ENCODE data around the gene PTS.

PTS gene

DNA sequence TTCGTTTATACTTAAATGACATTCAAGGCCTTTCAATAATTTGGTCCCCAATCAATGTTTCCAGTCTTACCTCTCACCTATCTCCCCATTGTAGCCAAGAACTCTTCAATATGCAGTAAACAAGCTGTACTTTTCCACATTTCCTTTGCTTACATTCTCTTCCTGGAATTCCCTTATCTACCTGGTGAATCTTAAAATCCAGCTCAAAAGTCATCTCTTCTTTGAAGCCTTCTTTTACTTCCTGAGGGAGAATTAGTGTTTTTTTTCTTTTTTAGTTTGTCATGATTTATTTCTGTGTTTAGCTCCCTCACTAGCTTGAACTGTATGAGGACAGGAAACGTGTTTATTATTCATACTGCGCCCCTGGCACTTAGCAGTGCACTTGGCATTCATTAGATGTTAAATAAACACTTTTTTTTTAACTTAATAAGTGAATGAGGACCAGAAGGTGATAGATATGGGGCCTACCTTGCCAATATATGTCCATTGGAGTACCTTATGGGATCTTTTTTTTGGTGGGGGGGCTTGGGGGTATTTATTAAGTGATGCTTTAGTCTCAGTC, 4.9 kb upstream of the PTS start:
- no peak for DNase-seq (ENCODE audit: low read depth in 2 of 2)

DNA sequence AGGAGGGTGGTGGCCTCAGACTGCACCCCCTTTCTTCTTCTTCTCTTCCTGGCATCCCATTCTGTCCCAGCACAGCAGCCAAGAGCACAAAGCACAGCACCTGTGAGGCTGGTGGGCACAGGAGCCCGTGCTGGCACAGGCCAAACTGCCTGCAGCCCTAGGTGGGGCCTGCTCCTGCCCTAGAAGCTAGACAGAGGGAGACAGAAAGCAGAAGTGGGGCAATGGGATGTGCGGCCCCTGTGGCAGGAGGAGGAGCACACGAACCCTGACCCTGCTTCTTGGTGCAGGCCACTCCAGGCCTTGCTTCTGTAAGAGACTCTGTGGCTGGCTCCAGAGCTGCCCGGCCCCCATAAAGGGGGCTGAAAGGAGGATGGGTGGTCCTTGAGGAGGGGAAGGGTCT, 3.9 kb upstream of the PTS start:
- DNase-seq (ENCODE audit: low read depth in 2 of 2) = no peak

DNA sequence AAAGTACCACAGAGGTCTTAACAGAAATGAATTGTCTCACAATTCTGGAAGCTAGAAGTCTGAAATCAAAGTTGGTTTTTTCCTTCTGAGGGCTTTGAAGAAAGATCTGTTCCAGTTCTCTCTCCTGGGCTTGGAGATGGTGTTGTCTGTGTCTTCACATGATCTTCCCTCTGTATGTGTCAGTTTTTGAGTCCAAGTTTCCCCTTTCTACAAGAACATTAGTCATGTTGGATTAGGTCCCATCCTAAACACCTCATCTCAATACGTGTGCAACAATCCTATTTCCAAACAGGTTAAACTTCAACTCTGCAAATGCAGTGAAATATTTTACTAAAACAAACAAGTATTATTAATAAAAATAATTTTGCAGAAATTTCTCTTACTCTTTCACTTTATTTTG, 3.1 kb upstream of the PTS start:
- no peak for DNase-seq (ENCODE audit: low read depth in 2 of 2)

DNA sequence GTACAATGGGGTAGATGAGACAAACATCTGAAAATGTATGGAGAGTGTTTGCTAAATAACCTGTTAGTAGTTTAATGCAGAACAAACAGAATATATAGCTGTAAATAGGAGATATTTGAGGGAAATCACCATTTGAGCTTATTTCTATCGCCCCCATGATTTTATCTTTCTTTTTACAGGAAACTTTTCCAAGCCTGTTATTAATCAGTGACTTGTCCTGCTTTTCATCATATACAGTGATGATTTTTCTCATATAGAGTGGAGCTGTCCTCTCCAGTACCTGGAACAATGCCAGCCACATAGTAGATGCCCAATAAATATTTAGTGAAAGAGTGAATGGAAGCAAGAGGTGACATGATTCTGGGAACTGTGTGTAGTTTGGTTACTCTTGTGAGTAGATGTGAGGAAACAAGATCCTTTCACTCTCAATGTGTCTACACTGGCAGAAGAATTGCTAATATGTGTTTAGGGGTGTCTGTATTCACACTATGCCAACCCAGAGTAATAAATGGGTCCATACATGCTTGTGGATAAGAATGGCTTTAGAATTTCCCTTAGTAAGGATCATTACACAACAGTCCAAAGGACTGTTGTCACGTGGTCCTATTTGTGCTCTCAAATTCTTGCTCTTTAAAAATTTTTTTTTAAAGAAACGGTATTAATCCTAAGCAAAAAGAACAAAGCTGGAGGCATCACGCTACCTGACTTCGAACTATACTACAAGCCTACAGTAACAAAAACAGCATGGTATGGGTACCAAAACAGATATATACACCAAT, 2.3 kb upstream of the PTS start:
- no peak for DNase-seq (ENCODE audit: low read depth in 2 of 2)

DNA sequence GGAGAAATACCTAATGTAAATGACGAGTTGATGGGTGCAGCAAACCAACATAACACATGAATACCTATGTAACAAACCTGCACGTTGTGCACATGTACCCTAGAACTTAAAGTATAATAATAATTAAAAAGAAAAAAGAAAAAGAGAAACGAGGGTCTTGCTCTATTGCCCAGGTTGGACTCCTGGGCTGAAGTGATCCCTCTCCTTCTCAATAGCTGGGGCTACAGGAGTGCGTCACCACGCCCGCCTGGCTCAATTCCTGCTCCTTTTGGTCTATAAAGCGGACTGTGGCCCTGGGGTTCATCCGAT, 521 bp upstream of the PTS start:
- no peak for DNase-seq (ENCODE audit: low read depth in 2 of 2)

DNA sequence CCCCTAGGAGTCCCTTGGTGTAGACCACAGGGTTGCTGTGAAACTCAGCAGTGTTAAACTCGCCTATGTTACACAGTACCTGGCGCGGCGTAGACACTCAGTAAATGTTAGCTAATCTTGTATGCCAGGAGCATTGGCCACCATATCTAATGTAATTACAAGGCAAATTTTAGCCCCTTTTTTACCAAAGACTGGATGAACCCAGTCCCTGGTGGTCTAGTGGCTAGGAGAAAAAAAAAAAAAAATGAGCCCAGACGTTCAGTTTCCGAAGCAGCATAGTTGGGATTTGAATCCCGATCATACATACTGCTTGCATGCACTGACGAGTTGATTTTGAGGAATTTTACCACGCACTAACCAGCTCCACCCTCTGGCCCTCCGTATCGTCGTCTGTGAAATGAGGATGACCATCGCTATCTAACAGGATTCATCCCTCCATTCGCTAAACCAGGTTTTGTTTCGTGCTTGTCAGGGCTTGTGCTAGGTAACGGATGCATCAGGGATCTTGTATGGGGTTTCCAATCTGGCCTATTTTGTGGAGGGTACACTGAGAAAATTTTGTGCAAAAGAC, 688 bp downstream of the PTS start:
- no peak for DNase-seq (ENCODE audit: low read depth in 2 of 2)

DNA sequence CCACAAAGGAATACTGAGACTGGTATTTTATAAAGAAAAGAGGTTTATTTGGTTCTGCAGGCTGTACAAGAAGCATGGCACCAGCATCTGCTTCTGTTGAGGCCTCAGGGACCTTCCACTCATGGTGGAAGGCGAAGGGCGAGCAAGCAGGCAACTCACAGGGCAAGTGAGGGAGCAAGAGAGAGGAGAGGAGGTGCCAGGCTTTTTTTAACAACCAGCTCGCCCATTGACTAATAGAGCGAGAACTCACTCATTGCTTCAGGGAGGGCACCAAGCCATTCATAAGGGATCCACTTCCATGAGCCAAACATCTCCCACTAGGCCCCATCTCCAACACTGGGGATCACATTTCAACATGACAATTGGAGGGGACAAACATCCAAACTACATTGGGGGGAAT, 1.2 kb downstream of the PTS start:
- no peak for DNase-seq (ENCODE audit: low read depth in 2 of 2)

DNA sequence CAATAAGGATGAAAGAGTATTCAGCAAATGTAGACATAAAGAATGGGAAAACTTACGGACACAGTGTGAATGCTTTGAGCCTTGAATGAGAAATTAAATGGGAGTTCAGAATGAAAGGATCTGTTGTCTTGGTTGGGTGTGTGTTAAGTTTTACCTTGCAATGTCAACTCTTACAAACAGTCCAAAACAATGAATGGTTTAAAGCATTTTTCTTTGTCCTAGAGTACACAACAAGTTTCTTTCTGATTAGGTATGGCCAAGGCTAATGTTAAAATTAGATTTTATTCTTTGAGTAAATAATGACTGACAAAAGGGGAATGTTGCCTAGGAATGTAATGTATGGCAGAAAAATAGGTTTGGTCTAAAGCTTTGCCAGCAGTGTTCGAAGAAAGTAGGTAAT, 2.5 kb downstream of the PTS start:
- no peak for DNase-seq (ENCODE audit: low read depth in 2 of 2)

DNA sequence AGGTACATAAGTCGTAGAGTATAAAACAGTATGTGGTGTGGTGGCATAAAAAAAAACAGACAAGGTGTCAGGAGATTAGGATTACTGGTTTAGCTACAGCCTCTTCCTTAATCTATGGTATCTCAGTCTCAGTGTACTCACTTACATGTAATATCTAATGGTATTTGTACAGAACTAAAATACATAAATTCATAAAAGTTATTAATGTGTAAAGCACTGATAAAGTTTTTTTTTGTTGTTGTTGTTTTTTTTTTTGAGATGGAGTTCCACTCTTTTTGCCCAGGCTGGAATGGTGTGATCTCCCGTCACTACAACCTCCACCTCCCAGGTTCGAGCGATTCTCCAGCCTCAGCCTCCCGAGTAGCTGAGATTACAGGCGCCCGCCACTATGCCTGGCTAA, 2.9 kb downstream of the PTS start:
- DNase-seq (ENCODE audit: low read depth in 2 of 2) = no peak

DNA sequence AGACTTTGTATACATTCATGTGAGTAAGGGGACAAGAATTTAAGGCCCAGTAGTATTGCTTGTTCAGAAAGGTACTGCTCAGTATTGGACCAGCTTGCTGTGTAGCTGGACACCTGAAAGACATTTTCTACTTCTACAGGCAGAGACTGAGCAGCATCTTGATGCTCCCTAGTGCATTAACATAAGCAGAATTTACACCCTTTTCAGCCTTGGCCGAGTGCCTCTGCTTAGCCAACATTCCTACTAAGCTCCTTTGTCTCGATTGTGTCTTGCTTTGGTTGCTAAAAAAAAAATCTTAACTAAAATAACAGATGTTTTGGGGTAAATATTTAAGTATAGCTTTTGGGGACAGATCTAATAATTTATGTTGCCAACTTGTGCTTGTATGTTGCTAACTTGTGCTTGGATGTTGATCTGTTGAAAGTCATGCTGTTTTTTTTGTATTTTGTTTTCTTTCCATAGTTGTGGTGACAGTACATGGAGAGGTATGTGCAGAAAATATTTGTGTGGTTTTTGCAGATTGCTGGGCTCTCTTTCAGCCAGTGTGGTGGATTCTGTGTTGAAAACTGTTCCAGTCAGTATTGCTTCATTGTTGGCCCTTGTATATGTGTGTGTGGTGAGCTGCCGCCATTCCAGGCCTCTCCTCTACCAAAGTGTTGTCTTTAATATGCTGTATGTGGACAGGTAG, 3.7 kb downstream of the PTS start:
- peak; percentile 76 to 77 for DNase-seq (ENCODE audit: low read depth in 2 of 2)

DNA sequence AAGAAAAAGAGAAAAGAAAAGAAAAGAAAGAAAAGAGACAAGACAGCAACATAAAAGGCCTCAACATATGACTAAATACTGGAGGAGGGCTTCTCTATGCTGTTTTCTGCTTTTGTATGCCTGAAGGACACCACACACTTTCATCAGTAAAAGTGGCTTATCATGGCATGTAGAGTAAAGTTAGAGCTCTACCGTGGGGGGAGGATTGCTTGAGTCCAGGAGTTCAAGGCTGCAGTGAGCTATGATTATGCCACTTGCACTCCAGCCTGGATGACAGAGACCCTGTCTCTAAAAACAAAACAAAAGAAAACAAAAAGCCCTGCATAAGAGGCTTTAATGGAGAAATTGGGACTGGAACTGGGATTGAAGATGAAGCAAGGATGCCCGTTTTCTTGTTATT, 5.7 kb downstream of the PTS start:
- DNase-seq (ENCODE audit: low read depth in 2 of 2) = no peak

DNA sequence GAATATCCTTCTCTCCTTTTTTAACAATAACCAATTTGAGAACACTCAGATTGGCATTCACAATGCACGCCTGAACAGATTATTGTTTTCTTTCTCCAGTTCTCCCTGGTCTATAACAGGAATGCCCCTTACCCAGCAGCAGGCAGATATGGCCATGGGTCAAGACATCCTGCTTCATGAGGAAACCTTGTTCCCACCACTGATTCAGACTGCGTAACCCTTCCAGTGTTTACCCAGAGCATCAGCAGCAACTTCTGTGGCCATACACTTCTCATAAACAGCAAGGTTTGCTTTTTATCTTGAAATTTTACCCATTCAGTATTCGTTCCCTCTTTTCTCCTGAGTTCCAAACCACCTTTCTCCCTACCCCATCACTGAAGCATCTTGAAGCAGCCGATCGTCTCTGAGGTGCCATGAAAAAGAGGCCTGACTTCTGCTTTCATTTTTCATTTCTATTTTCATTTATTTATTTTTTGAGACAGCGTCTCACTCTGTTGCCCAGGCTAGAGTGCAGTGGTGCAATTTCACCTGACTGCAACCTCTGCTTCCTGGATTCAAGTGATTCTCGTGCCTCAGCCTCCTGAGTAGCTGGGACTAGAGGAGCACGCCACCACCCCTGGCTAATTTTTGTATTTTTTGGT, 9.6 kb downstream of the PTS start:
- no peak for DNase-seq (ENCODE audit: low read depth in 2 of 2)

DNA sequence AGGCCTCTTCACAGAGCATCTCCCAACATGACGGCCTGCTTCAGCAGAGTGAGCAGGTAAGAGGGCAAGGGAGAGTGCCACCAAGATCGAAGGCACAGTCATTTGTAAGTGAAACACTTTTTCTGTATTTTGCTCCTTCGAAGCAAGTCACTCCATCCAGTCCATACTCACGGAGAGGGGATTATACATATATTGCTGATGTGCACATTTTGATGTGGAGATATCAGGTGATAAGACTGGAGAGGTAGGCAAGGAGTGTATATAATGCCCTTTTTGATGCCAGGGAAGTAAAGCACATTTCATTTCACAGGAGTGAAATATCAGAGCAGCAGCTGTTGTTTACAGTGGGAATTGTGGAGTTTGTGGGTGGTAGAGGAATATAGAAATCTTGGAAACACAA, 11.2 kb downstream of the PTS start:
- DNase-seq (ENCODE audit: low read depth in 2 of 2) = no peak

DNA sequence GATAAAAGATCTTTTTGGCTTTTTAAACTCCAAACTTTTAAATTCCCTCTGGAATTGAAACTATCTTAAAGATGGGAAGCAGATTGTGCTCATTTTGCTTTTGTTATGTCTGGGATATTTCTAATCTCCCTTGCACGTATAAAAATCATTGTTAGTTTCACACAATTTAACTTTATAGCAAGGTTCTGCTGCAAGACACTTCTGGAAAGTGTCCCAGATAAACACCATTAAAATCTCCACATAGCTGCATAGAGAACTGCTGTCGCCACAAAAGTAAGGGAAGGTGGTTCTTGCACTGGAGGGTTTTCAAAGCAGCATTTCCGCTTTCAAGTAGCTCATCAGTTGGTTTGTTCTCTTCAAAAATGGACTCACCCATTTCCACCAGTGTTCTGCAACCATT, 11.8 kb downstream of the PTS start:
- DNase-seq (ENCODE audit: low read depth in 2 of 2) = no peak

DNA sequence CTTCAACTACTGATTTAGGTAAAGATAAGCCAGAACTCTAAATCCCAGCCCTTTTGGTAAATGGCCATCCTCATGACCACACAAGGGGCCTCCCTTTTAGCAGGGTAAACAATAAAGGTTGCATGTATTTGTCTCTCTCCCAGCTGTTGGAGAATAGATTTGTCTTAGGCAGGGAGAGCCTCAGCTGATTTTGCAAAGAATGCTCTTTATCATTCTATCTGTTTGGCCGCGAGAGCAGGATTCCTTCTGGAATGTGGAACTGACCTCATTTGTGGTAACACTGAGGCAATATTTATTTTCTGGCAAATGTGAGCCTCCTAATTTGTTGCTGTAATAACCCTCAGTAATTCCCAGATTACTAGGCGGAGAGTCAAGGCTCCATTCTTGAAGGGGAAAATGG, 15.3 kb downstream of the PTS start:
- peak in 1 of 2 experiments; percentile 52 for DNase-seq (ENCODE audit: low read depth in 2 of 2)

DNA sequence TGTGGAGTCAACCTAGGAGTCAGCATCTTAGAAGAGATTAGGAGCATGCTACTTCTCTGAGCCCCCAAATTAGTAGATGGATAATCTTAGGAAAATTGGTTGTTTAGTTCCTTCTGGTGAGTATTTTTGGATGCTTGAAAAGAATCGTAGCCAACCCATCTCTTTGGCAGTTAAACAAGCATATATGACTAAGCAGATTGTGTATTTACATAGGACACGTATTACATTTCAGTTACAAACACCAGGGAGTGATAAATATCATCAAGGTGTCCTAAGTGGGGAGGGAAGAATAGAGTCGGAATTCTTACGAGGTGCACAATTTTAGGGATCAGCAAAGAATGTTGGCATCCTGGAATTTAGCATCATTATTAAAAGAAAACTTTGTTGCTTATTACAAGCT, 21.0 kb downstream of the PTS start:
- no peak for DNase-seq (ENCODE audit: low read depth in 2 of 2)

DNA sequence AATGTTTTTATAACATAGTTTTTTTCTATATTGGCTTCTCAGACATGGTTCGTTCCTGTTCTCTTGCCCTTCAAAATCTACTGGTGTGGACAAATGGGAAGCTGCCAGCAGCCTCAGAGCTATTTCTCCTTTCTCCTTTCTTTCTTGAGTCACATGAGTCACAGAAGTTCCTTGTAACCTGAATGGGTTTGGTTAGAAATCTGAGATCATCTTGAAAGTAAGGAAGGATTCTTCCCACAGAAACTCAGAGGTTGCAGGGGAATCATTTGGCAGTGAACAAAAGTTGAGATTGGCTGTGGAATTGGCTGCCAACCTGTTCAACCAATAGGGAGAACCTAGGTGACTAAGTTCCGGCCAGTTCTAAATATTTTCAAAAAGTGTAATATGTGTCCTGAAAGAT, 22.0 kb downstream of the PTS start:
- no peak for DNase-seq (ENCODE audit: low read depth in 2 of 2)

DNA sequence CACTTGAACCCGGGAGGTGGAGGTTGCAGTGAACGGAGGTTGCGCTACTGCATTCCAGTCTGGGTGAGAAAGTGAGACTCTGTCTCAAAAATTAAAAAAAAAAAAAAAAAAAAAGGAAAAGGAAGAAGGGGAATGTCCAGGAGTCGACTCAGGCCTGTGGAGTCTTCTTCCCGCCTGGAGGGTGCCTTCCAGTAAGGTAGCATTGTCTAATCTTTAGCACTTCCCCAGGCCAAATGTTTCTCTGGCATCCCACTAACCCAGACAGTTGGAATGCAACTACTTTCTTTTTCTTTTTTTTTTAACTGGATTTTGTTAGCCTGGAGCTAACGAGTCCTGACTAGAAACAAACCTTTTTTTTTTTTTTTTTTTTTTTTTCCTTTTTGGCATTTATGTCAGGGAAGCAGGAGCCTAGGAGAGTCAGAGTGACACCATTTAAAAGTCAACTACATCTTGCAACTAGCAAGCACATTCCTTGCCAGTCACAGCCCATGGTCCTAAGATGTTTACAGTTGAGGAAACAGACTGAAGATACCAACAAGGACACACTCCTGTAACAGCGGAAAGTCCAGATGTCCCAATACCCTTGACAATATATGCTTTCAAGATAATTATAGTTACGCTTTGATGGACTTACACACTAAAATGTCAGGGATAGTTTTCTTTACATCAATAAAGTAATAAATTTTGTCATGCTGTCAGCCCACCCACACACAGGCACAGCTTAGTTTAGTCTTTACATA, 23.8 kb downstream of the PTS start:
- no peak for DNase-seq (ENCODE audit: low read depth in 2 of 2)

DNA sequence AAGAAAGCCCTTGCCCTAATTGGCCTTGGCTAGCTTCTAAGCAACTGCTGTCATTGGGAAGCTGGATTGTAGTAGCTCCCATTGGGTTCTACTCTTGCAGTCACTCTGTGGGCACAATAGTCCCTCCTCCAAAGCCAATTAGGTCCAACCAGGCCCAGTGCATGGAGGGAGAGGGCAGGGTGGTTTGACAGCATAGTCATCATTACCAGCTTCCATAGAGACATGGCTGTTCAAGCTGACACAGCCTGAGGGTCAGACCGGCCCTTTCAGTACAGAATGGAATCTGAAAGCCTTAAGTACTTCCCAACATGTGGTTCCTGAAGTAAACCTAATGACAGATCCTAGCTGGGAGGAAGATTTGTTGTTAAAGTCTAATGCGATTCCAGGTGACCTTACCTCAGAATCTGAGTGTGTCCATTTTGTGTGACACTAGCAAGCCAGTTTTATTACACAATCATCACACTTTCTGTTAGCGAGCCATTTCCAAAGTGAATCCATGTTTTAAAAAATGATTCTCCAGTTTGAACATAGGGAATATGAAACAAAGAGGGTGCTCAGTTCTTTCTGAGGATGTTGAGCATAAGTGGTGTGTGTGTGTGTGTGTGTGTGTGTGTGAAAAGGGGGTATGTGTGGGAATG, 27.5 kb downstream of the PTS start:
- no peak for DNase-seq (ENCODE audit: low read depth in 2 of 2)

DNA sequence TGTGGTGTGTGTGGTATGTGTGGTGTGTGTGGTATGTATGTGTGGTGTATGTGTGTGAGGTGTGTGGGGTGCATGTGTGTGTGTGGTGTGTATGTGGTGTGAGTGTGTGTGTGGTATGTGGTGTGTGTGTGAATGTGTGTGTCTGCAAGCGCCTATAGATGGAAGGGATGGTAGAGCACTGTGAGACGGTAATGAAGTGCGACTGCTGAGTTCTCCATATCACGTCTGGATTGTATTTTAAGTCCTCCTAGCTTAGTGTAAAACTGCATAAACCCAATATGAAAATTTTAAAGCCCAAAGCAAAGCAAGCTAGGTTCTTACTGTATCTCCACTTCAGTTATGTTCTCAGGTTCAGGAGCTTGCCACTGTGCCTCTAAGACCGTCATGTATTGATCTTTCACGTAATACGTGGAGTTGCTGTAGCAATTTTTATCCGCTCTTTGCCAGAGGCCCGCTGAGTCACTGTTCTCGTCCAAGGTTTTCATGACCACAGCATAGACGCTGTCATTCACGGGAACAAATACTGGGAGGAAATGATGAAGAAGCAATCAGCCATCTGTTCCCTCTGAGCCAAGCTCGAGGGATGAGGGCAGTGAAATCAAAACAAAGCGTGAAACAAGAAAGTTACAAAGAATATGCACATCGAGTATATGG, 29.0 kb downstream of the PTS start:
- DNase-seq (ENCODE audit: low read depth in 2 of 2) = peak in 1 of 2 experiments; percentile 22

DNA sequence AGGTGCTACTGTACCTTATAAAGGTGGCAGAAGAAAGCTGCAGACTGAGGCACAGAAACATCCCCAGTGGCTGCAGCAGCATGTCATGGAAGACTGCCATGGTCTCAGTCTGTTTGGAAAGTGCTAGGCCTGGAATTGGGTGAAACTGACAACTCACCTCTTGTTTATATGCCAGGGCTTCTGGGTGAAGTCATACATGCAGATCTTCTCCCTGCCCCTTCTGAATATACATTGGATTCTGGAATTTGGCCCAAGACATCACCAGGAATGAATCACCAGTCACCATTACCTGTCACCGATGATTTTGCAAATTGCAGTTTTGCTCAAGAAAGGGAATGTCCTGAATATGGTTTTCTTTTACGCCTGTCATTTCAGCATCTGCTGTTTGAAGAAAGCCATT, 34.3 kb downstream of the PTS start, which contains the start of gene PLET1:
PLET1 (minus strand) TSS at position 371 of the 400 bp plus-strand sequence; CDS start at position 100, 271 bp downstream.
- DNase-seq (ENCODE audit: low read depth in 2 of 2) = no peak

All from fibroblast of skin of left quadriceps (primary cell).